Heart left ventricle (tissue), 13 donors: ENCODE results near the gene GALNTL6.

Experiments used
- POLR2A ChIP-seq, 2 donors: fragments of 450-650 bp; IDR thresholded peaks; one replicate each; pipeline ENCODE4 v1.6.1; 2017; ENCODE audit warnings: antibody characterized with exemption in 2 of 2, mild to moderate bottlenecking in 2 of 2, moderate library complexity in 2 of 2
- TF ChIP-seq, protein P1 (sequence below), 12 donors: fragments of 200-600 bp; sonication (generic) in 4 of 12; IDR thresholded peaks; one replicate each; pipeline versions ENCODE4 v1.5.0 to v1.8.0; 2018 to 2022; ENCODE audit warnings: antibody characterized with exemption in 12 of 12, mild to moderate bottlenecking in 5 of 12
- donor health status: ischemic (EF 13 %, LVEDD 7.1; RV severe dilation, severe dysfunction).
- donor health status: DM: no; HTN: yes; CAD: no.
- donor health status: DM: no; HTN: no; CAD: no.
- donor health status: ischemic (EF 25% LVEDD 6.9; RV normal size, moderate dysfunction).
- donor health status: ischemic (EF 25% LVEDD 5.7; RV mildly dilated, moderate dysfunction).
- donor health status: ischemic (EF 35%, LVEDD 5.7; RV mildly dilated, moderate dysfunction).
- donor health status: nonischemic (EF 11% LVEDD 7.7; RV severe dilation, severe dysfunction).
- donor health status: DM: yes; HTN: yes; CAD: no.
- donor health status: PGD.
- donor health status: ischemic (EF 29% LVEDD 5.4; RV normal size, mild dysfunction).
- donor health status: nonischemic (EF 23%, LVEDD 6.1; RV moderate dilation, normal function).

DNA sequence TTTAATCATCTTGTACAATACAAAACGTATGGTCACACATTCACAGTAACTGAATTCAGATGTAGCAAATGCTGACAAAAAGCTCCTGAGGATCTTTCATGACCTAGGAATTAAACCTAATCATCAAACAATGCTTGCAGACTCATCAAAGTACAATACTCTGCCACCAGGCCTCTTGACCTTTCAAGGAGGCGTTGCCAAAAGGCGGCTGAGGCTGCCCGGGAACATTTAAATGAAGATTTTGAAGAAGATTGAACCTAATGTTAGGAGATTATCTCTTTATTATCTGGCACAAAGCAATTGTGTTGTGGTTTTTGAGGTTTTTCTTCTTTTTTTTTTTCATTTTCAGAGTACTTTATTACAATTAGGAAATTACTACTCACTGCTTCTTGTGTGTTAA is 340.5 kb downstream of the GALNTL6 start:
- TF ChIP-seq, protein P1, sequence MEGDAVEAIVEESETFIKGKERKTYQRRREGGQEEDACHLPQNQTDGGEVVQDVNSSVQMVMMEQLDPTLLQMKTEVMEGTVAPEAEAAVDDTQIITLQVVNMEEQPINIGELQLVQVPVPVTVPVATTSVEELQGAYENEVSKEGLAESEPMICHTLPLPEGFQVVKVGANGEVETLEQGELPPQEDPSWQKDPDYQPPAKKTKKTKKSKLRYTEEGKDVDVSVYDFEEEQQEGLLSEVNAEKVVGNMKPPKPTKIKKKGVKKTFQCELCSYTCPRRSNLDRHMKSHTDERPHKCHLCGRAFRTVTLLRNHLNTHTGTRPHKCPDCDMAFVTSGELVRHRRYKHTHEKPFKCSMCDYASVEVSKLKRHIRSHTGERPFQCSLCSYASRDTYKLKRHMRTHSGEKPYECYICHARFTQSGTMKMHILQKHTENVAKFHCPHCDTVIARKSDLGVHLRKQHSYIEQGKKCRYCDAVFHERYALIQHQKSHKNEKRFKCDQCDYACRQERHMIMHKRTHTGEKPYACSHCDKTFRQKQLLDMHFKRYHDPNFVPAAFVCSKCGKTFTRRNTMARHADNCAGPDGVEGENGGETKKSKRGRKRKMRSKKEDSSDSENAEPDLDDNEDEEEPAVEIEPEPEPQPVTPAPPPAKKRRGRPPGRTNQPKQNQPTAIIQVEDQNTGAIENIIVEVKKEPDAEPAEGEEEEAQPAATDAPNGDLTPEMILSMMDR (IDR thresholded peaks at IDR 0.05): no peak
- no peak for TF ChIP-seq POLR2A (IDR thresholded peaks at IDR 0.05)
